ENCODE results near the gene OAF. TPM values are rescaled to one million over a fixed set of nuclear protein-coding genes. Genes with fewer than 3 reads are reported as not detected.

The OAF gene
- total RNA-seq, 4 donors from 2014 or later = 30.0 to 100 (median 42.4) TPM

GRCh38 chr11:120181376-120181975 is 29.4 kb upstream of the OAF start:
- no peak for ATAC-seq
- WGBS, 2 donors (ENCODE audit: low coverage in 1 of 2) = 72 to 90% methylated on average over 5 to 6 of the region's 10 CpGs
- Histone ChIP-seq H3K36me3 (no peaks in the 10 kb centered on the region), H3K4me3 (no peak overlapping the region), H3K4me1 (peaks cover 0 to 80% (median 39%) of the 10 kb centered on the region in 3 donors), H3K27me3 (peaks cover under 1% of the 10 kb centered on the region), H3K27ac (peak overlapping the region in 3 of 4 donors; percentile 43 to 76 (median 60)), H3K9me3 (no peaks in the 10 kb centered on the region)
- TF ChIP-seq, protein P1, sequence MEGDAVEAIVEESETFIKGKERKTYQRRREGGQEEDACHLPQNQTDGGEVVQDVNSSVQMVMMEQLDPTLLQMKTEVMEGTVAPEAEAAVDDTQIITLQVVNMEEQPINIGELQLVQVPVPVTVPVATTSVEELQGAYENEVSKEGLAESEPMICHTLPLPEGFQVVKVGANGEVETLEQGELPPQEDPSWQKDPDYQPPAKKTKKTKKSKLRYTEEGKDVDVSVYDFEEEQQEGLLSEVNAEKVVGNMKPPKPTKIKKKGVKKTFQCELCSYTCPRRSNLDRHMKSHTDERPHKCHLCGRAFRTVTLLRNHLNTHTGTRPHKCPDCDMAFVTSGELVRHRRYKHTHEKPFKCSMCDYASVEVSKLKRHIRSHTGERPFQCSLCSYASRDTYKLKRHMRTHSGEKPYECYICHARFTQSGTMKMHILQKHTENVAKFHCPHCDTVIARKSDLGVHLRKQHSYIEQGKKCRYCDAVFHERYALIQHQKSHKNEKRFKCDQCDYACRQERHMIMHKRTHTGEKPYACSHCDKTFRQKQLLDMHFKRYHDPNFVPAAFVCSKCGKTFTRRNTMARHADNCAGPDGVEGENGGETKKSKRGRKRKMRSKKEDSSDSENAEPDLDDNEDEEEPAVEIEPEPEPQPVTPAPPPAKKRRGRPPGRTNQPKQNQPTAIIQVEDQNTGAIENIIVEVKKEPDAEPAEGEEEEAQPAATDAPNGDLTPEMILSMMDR (IDR thresholded peaks at IDR 0.05) = no peak
- TF ChIP-seq POLR2AphosphoS5 (IDR thresholded peaks at IDR 0.05) (no peak), POLR2A (IDR thresholded peaks at IDR 0.05) (no peak), EP300 (IDR thresholded peaks at IDR 0.05) (no peak)

DNA sequence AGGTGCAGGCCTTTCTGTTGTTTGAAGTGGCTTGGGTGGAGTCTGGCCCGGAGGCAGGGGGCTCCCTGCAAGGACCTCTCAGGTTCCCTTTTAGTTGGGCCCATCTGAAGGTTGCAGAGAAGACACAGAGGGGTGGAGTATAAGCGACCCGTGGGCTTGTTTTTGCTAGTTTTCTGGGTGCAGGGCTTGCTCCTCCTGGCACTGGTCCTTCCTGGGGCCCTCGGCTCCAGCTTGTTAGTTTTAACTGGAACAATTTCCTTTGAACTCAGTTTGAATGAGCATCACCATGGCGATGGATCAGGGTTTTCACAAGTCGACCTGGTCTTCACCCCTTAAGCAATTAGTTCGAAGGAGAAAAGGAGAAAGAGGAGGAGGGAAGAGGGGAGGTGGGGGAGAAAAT is 28.5 kb upstream of the OAF start:
- Histone ChIP-seq H3K4me3 (no peak overlapping the region), H3K36me3 (no peaks in the 10 kb centered on the region), H3K27ac (peak overlapping the region in 3 of 4 donors; percentile 2 to 80 (median 76)), H3K27me3 (no peaks in the 10 kb centered on the region), H3K4me1 (peaks cover 0 to 89% (median 44%) of the 10 kb centered on the region in 3 donors), H3K9me3 (no peaks in the 10 kb centered on the region)
- ATAC-seq = no peak
- WGBS, 2 donors (ENCODE audit: low coverage in 1 of 2) = 47% methylated on average over 5 of the region's 7 CpGs; no CpG with 5 or more reads in 1 of the 2 donors
- TF ChIP-seq EP300 (IDR thresholded peaks at IDR 0.05) (no peak), POLR2A (IDR thresholded peaks at IDR 0.05) (no peak), POLR2AphosphoS5 (IDR thresholded peaks at IDR 0.05) (no peak)
- TF ChIP-seq, protein P1 (IDR thresholded peaks at IDR 0.05) = no peak

DNA sequence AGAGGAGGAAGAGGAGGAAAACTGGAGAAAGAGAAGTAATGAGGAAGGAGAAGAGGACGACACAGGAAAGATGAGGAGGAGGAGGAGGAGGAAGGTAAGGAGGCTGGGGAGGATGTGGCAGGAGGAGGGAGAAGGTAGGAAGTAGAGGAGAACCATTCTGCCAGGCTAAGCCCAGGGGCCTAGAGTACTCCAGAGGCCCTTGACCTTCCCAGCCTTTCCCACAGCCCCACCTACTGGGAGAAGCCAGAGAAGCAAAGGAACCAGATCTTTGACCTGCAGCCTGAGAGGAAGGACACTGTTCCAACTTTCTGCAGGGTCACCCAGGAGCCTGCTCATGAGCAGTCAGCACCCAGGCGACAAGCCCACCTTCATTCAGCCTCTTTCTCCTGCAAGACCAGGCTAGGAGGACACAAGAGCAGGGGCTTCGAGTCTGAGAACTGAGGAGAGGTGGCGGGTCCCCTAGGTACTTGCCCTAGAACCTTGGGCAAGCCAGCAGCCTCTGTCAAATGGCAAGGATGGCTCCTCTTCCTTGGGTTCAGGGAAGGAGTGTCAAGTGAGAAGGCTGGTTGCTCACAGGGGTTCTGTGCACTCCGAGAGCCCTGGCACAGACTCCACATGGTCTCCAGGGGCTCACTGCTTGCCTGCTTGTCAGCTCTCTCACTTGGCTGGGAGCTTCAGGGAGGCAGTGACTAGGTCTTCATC is 27.9 kb upstream of the OAF start:
- ATAC-seq = no peak
- 79 to 80% methylated on average over 1 to 2 of the region's 5 CpGs for WGBS, 2 donors (ENCODE audit: low coverage in 1 of 2)
- Histone ChIP-seq H3K9me3 (no peaks in the 10 kb centered on the region), H3K27ac (peak overlapping the region in 3 of 4 donors; percentile 76 to 80 (median 79)), H3K36me3 (no peaks in the 10 kb centered on the region), H3K4me3 (no peak overlapping the region), H3K27me3 (no peaks in the 10 kb centered on the region), H3K4me1 (peaks cover 0 to 95% (median 46%) of the 10 kb centered on the region in 3 donors)
- TF ChIP-seq, protein P1 (IDR thresholded peaks at IDR 0.05) = peak in 1 of 4 experiments; percentile 34
- TF ChIP-seq POLR2AphosphoS5 (IDR thresholded peaks at IDR 0.05) = no peak

DNA sequence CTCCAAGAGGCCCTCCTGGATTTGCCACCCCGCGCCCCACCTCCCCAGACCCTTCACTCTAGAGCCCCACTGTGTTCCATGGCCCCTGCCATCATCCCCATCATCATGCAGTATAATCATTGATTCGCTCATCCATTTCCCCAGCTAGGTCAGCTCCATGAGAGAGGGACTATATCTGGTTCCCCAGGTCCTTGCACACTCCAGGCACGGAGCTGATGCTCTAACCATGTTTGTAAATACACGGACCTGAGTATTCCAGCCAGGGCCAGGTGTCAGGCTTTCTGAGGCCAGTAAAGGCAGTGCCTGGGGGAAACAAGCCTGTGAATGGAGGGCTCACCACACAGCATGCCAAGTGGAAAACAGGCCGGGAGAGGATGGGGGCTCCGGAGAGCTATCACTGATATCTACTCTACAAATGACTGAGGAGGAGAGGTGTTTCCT is 27.1 kb upstream of the OAF start:
- Histone ChIP-seq H3K27ac (peak overlapping the region in 3 of 4 donors; percentile 76 to 80 (median 79)), H3K4me3 (peak overlapping the region in 1 of 2 donors; percentile 23), H3K36me3 (no peaks in the 10 kb centered on the region), H3K4me1 (peaks cover 0 to 100% (median 46%) of the 10 kb centered on the region in 3 donors), H3K9me3 (no peaks in the 10 kb centered on the region), H3K27me3 (no peaks in the 10 kb centered on the region)
- 87 to 94% methylated on average over 2 to 5 of the region's 7 CpGs for WGBS, 2 donors (ENCODE audit: low coverage in 1 of 2)
- ATAC-seq = no peak
- TF ChIP-seq POLR2AphosphoS5 (IDR thresholded peaks at IDR 0.05) (no peak), EP300 (IDR thresholded peaks at IDR 0.05) (no peak), POLR2A (IDR thresholded peaks at IDR 0.05) (no peak)
- TF ChIP-seq, protein P1 (IDR thresholded peaks at IDR 0.05) = no peak
